Measurements from ENCODE around the gene MED13L.

MED13L gene

DNA sequence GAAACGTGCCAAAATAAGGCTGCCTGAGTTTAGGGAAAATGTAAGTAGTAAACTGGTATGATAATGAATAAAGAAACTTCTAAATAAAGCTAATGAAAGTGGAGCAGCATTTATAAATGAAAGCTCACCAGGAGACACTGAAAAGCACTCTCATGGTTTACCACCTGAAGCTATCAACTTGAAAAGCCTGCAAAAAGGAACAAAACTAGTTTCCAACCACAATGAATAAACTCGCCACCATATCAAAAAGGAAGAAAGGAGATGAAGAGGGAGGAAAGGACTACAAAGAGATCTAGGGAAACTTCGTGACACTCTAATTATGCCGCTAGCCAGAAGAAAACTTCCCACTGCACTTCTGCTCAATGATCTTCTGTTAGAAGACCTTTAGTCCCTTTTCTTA, 66.7 kb downstream of the MED13L start:
- DNase-seq (ENCODE audit: low spot score), result no peak

DNA sequence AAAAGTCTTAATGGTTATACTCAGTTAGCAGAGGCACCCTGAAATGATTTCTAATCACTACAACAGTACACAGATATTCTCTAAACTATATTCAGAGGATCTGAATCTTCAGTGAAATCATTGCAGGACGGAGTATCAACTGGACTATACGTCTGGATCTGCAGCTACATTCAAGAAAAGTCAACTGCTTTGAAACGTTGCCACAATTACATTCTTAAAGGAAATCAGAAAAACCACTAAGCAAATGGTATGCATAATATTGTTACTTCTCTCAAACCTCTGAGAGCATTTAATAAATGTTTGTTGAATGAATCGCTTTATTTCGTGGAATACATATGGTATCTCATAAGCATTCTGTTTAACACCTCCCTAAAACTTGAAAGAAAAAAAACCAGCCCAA, 67.4 kb downstream of the MED13L start:
- no peak for DNase-seq (ENCODE audit: low spot score)

DNA sequence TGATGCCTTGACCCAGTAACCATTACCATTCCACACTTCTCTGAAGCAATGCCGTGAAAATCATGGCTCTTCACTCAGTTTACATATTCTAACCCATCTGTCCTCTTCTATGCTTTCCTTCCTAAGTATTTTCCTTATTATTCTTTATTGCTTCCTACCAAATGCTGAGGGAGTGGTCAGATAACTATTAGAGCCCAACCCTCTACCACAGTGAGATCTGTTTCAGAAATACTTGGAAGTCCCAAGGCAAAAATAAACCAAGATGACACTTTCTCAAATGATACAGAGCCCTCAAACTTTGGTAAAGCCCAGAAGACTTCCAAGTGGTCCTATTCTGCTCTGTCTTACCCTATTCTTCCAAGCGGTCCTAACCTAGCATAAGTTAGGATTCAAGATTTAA, 68.0 kb downstream of the MED13L start:
- DNase-seq (ENCODE audit: low spot score), result no peak

GRCh38 chr12:116207274-116207673, 70.2 kb downstream of the MED13L start:
- no peak for DNase-seq (ENCODE audit: low spot score)

DNA sequence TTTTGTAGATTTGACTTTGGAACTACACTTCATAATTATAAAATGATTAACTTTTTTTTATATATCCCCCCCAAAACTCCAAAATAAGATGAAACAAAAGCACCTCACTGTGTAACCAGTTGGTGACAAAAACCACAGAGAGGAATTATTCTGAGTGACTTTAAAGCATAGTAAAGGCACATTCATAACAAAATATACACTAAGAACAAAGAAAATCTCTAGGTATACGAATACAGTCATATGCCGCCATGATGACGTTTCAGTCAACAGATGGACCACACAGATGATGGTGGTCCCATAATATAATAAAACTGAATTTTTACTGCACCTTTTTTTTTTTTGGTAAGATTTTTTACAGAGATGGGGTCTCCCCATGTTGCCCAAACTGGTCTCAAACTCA, 70.7 kb downstream of the MED13L start:
- no peak for DNase-seq (ENCODE audit: low spot score)

DNA sequence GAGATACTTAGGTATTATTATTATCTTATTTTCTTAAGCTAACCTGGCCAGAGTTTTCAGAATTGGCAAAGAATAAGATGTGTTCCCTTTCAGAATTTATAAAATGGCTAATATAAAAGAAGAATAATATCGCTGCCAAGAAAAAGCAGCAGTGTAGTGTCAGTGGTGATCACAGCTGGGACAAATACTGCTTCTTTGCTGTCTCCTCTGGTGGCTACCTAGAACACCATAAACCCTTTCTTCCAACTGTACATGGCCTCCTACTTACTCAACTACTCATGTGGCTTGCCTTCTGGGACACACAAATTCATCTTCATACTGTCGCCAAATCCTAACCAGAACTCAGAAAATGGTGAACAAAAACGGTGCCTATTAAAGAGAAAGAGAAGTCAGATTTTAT, 72.7 kb downstream of the MED13L start:
- no peak for DNase-seq (ENCODE audit: low spot score)

DNA sequence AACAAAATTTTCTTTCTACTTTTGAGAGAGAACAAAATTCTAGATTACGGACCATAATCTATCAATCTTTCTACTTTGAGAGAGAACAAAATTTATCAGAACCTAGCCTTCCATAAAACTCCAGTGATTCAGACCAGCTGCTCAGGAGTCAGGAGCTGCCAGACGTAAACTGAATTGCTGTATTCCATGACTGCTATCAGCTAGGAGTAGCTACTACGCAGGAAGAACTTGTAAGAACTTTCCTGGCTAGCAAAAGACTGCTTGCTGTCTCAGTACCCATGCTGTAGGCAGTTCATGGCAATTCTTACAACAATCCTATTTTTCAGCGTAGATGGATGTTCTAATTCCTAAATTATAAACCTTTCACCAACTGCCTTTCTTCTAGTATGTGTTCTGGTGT, 73.3 kb downstream of the MED13L start:
- DNase-seq (ENCODE audit: low spot score), result no peak

DNA sequence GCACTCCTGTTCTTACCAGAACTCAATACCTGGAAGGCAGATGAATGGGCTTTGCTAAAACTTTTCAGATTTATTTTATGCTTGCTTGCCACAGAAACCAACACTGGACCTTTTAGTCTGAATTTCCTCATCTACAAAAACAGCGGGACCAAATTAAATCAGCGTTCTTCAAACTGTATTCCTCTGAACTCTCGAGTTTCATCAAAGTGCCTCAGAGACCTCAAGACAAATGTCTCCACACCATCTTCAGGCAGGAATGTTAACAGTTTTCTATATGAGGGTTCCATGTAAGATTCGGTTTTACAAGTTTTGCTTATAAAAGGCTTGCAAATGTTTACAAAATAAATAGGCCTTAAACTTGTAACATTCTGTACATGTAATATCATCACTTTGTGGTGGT, 74.6 kb downstream of the MED13L start:
- DNase-seq (ENCODE audit: low spot score), result no peak

DNA sequence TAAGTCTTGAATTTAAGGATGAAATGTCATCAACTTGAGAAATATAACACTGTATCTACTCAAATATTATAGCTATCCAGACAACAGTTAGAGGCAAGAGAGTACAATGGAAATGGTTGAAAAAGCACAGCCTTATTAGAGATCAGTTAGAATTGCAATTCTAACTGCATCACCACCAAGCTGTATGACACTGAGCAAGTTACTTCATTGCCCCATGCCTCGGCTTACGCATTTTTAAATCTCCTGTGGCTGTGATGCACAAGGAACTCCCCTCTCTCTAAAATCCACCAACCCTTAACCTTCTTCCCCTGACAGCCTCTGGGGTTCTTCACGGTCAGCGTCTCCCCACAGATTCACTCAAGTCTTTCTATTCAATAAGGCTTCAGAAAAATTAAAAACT, 75.1 kb downstream of the MED13L start:
- DNase-seq (ENCODE audit: low spot score), result no peak

DNA sequence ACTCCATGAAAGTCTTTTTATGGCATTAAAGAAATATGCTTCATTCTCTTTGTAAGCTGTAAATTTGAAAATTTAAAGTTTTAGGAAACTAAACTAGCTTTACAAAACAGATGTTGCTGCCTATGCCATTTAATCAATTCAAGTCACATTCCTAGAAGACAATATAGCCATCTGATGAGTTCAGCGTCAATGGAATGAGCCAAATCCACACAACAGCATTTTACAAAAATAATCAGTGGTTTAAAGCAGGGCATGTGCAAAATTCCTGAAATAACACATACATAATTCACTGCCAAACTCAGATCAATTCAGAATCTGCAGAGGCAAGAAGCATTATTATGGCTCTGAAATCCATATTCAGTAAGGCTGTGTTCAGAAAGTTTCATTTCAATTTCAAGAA, 75.6 kb downstream of the MED13L start:
- no peak for DNase-seq (ENCODE audit: low spot score)

- no peak for DNase-seq (ENCODE audit: low spot score)
Measured at GRCh38 chr12:116201359-116201758, 76.1 kb downstream of the MED13L start.

- DNase-seq (ENCODE audit: low spot score), result no peak
Measured at GRCh38 chr12:116200812-116201211, 76.7 kb downstream of the MED13L start.

GRCh38 chr12:116199160-116199706, 78.3 kb downstream of the MED13L start:
- DNase-seq (ENCODE audit: low spot score), result no peak

DNA sequence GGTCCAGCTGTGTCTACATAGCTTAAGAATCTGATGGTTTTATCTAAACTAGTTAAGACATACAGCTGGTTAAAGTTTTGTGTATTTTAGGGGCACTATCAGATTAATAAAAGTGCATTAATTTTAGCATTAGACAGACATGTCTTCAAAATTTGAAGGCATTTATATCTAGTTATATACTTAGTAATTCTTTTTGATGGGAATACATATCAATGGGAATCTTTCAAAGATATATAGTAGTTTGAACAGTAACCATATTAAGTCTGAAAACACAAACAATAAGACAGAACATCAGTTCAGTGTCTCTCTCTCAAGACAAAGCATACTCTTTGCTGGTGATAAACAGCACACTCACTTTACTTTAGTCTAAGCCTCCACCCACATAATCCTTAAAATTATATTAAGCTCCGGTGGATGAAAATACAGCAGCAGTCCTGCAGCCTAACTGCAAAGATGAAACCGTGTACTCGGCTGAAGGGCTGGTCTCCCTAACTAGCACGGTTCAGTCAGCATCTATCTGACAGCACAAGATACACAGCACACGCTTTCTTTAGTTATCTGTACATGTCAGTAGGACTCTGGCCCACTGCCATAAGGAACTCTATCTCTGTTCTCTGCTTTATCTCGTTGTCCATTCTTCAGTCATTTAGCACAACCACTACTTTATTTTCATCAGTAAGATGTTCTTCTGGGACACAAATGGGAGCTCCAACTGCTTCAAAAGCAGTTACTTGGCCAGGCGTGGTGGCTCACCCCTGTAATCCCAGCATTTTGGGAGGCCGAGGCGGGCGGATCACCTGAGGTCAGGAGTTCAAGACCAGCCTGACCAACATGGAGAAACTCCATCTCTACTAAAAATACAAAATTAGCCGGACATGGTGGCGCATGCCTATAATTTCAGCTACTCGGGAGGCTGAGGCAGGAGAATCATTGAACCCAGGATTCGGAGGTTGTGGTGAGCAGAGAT, 80.5 kb downstream of the MED13L start:
- no peak for DNase-seq (ENCODE audit: low spot score)

- no peak for DNase-seq (ENCODE audit: low spot score)
Measured at GRCh38 chr12:116196226-116196625, 81.3 kb downstream of the MED13L start.

- no peak for DNase-seq (ENCODE audit: low spot score)
Measured at GRCh38 chr12:116194935-116195431, 82.5 kb downstream of the MED13L start.

DNA sequence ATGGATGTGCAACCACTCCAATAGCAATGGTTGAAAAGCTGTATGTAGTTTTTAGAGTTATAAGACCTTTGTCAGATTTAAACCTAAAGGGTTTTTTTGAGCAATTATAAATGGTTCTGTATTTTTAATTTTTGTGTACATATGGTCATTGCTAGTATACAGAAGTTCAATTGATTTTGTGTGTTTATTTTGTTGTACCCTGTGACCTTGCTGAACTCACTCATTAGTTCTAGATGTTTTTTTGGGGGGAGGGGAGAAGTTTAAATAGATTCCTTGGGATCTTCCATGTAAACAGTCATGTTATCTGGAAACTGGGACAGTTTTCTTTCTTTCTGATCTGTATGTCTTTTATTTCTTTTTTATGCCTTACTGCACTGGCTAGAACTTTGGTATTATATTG, 87.8 kb downstream of the MED13L start:
- DNase-seq (ENCODE audit: low spot score), result no peak

DNA sequence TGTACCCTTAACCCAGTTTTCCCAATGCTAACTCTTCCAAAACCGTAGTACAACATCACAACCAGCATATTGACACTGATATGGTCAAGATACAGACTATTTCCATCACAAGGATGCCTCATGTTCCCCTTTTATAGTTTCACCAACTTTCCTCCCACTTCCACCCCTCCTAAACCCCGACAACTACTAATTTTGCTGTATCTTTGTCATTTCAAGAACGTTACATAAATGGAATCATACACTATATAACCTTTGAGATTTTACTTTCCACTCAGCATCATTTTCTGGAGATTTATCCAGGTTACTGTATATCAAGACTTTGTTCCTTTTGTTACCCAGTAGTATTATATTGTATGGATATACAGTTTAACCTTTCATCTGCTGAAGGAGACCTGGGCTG, 88.9 kb downstream of the MED13L start:
- no peak for DNase-seq (ENCODE audit: low spot score)

DNA sequence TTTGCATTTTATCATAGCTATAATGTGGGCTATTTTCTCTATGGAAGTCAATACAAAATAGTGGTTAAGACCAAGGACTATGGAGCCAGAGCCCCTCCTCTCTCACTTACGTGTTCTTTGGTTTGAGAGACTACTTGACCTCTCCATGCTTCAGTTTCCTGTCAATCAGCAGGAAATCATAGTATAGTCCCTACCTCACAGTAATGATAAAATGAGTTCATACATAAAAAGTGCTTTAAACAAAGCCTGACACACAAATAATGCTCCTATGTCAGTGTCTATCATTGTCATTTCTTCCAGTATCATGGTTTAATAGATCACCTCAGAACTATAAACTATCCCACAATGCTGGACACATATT, 90.4 kb downstream of the MED13L start:
- no peak for DNase-seq (ENCODE audit: low spot score)

DNA sequence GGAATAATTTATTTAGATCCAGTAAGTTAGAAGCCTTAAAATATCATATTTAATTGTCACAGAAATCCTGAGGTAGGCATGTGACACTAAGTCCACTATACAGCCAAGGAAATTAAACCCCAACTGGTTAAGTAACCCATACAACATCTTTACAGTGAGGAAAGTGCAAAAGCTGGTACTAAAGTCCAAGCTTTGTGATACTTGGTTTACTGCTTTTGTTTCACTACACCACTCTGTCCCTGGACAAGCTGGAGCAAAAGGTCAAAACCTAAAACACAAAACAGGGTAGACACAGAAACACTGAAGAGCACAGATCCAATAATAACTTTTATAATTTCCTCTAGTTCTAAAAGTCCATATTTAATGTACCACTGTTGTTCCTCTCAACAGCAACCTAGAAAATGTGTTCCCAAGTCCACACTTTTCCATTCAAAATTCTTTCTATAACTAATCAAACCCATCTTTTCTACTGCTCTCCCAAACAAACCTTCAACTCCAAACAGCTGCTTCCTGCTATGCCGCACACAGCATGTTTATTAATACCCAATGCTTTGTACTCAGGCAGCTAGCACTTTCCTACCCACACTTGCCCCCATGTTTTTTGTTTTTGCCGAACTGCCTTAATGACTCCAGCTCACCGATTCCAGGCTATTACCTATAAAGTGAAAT, 90.9 kb downstream of the MED13L start:
- DNase-seq (ENCODE audit: low spot score), result no peak

- no peak for DNase-seq (ENCODE audit: low spot score)
Measured at GRCh38 chr12:116184763-116185162, 92.7 kb downstream of the MED13L start.

DNA sequence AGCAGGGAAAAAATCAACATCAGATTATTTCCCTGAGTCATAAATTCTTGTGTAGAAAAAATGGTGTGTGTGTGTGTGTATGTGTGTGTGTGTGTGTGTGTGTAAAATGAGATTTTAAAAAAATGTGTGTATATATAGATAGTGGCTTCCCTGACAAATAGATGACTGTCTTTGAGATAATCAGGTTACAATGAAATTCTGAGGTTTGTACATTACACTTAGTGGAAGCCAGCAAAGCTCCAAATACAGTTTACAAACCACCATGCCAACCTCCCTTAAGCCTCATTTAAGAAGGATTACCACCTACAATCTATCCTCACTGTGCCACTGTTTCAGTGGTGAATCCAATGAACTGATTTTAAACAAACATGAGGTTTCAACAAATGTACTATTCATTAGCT, 93.8 kb downstream of the MED13L start:
- DNase-seq (ENCODE audit: low spot score), result no peak
